ENCODE measurements around the gene C10orf95.
"Not testable (repeated sequence)": the region's sequence is repeated elsewhere in the genome, so short reads cannot be mapped to it uniquely, and the experiment has no call there.

The C10orf95 gene, protein sequence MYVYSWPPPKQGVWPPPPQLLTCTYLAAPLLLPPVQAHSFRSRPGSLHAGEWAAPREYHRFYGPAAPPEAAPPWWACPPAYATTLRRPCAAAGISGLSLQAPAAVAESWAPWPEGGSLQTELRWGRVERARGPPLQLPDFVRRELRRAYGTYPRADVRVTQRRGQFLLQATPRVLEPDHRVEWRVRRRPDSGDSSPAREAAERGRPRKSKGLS

DNA sequence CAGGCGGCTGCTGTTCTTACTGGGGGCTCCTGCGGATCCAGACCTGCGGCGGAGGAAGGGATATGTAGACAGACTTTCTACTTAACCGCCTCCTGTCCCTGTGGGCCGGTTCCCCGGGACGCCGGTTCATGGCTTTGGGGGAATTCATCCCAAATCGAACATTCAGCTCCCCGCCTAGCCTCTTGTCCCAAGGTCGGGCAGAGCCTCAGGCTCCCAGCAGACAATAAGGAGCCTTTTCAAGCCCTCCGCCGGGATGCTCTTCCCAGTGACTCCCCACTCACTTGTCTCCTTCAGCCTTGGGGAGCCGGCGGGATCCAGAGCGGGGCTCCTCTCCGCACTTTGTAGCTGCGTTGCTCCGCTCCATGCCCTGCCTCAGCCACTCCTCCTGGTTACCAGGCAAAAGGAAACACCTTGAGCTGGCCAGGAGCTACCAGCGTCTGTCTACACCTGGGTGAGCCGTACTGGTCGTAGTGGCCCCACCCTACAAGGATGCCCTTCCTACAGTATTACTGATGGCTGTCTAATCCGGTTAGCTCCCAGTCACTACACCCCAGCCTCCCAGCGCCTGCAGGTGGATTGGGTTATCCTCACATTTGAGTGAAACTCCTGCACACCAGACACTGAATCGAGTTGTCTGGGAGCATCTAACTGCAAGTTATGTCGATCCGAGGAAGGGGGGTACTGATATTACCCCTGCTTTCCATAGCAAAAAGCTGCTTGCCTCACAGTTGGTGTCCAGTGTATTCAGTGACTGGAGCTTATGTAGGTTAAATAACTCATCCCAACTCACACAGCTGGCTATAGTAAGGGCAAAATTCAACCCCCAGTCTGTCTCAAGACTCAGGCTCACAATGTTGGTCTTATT, at the start of gene C10orf95:
Gene C10orf95 (minus strand): TSS at position 439 of the 865 bp plus-strand sequence. CDS start 450 bp downstream, outside the sequence.
- no peak for DNase-seq (ENCODE audit: low read depth, low spot score)

DNA sequence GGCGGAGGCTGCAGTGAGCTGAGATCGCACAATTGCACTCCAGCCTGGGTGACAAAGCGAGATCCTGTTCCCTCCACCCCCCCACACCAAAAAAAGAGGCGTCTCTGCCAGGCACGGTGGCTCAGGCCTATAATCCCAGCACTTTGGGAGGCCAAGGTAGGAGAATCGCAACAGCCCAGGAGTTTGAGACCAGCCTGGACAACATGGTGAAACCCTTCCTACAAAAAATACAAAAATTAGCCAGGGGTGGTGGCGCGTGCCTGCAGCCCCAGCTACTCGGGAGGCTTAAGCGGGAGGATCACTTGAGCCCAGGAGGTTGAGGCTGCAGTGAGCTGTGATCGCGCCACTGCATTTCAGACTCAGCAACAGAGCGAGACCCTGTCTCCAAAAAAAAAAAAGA, 49.3 kb upstream of the C10orf95 start:
- DNase-seq (ENCODE audit: low read depth, low spot score), result not testable (repeated sequence)

DNA sequence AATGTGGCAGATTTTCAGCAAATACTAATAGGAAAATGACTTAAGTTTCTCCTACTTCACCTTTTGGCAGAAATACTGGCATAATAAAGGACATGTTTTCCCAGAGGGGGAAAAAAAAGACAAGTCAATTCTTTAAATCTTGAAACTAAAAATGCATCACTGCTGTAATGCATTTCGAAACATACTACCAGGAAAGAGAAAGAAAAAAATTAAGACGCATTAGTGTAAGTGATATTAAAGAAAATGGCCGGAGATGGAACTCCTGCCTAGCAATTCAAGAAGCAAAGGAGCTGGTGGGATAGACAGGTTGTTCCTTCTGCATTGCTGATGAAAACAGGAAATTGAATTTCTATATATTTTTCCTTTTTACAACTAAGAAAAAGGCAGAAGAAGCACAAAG, 48.0 kb upstream of the C10orf95 start:
- no peak for DNase-seq (ENCODE audit: low read depth, low spot score)

DNA sequence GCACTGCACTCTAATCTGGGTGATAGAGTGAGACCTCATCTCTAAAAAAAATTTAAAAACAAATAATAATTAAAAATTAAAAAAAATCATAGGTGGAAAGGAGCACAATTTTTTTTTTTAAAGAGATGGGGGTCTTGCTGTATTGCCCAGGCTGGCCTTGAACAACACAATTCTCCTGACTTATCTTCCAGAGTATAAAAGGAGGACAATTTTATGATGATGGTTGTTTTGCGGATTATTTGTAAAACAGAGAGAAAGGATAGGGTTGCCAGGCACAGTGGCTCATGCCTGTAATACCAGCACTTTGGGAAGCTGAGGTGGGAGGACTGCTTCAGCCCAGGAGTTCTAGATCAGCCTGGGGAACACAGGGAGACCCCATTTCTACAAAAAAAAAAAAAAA, 46.2 kb upstream of the C10orf95 start:
- no peak for DNase-seq (ENCODE audit: low read depth, low spot score)

DNA sequence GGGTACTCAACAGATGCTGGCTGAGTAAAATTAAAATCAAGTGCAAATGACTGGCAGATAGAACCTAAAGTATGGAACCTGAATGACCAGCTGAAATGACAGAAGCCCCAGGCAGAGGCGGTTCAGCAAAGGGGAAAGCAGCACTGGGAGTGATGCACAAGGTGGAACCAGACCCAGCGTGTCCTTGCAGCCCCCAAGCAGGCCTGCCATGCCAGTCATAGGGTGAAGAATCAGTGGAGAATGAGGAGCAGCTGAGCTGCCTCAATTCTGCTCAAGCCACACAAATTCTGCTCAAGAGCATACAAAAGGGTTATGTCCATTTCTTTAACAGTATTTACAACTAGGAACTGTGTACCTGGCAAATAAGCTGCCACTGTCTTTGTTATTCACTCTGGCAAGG, 42.4 kb upstream of the C10orf95 start:
- no peak for DNase-seq (ENCODE audit: low read depth, low spot score)

DNA sequence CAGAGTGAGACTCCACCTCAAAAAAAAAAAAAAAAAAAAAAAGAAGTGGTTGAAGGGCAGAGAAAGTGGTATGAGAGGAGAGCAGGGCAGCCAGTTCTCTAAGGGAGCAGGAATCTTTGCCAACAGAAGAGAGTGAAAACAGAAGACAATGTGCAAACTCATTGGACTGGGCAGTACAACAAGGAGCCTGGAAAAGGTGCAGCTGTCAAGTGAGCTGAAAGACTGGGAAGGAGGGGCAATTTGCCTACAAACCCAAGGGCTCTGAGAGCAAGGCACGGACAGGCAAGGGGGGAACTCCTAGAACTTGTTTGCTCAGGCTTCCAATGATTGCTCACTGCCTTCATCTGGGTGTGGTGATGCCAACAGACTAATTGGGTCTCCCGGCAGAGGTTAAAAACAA, 41.6 kb upstream of the C10orf95 start:
- DNase-seq (ENCODE audit: low read depth, low spot score), result peak; percentile 14

DNA sequence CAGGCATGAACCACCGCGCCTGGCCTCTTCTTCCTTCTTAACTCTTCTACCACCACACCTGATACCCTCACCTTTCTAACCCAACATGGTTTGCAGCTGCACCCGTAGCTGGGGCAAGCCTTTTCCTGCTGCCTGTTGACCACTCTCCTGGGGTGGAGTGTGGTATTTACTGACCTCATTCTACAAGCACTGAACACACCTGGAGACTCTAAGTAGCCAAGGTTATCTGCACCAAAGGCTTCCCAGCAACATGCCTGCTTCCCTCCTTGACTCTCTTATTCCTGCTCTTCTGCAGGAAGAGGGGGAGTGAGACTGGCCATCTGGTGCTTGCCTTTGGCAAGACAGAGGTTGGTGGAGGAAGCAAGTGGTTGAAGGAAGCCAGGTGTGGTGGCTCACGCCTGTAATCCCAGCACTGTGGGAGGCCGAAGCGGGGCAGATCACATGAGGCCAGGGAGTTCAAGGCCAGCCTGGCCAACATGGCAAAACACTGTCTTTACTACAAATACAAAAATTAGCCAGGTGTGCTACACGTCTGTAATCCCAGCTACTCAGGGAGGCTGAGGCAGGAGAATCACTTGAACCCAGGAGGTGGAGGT, 41.1 kb upstream of the C10orf95 start:
- DNase-seq (ENCODE audit: low read depth, low spot score), result no peak

DNA sequence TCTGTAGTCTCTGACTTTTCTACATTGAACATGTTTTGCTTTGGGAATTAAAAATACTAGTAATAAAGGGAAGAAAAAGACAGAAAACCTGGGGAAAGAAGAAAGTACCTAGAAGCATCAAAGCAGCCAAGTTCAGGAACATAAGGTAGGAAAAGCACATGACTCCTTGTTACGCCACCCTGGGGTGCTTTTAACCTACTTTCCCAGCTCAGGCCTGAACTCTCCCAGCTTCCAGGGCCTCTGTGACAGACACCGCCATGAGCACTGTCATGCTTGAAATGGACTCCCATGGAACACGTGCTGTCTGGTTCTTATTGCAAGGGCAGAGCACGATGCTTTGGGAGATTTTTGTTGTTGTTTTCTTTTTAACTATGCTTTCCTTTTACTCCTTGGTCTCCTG, 39.8 kb upstream of the C10orf95 start:
- DNase-seq (ENCODE audit: low read depth, low spot score), result no peak

DNA sequence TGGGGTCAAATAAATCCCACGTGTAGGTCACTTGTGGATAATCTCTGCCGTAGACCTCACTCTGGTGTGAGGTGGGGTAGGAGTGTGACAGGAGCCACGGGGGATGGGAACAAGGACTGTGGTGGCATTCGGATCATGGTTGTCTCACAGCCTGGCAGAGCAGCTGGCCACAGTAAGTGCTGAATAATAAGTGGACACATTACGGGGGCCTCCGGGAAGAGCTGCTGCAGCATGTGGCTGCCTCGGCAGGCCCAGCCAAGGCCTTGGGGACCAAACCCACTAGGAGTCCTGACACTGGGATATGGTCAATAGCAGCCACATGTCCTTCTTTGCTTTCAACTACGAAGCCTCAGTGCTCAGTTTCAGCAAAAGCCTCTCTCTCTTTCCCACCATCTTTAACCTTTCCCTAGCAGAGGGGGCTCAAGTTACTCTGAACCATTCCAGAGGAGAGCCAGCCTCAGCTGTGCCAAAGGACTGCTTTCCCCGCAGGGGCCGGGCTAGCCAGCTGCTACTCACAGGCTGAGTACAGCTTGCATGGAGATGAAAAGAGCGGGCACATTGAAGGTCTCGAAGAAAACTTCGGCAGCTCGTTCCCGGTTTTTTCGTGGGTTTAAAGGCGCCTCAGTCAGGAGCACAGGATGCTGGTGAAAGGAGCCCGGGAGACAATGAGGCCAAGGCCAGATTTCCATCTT, 33.9 kb upstream of the C10orf95 start:
- no peak for DNase-seq (ENCODE audit: low read depth, low spot score)

DNA sequence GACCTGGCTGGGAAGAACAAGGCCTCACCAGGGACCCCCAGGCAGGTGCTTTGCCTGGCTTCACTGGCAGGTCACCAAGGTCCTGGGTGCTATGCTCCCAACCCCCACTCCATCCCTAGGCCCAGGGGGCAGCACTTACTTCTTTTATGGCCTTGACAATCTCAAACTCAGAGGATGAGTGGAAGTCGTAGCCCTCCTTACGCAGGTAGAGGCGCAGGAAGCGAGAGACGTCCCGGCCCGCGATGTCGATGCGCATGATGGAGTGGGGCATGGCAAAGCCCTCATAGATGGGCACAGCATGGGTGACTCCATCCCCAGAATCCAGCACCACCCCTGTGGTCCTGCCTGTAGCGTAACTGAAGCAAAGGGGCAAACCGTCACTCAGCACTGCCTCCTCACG, 32.7 kb upstream of the C10orf95 start:
- DNase-seq (ENCODE audit: low read depth, low spot score), result no peak

DNA sequence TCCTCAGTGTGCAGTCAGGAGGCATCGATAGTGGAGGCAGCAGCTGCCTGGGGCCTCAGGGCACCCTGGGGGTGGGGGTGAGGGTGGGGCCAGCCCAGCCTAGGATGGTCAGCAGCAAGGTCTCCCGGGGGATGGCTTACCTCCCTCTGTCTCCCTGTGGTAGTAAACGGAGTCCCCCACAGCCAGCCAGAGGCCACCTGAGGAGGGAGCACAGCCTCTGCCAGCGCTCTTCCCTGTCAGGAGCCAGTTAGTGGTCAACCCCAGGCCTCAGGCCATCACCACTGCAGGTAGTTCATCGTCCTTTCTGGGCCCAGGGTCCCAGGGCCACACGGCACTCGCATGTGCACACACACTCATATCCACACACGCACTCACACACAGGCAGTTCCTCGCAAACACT, 29.1 kb upstream of the C10orf95 start:
- no peak for DNase-seq (ENCODE audit: low read depth, low spot score)

DNA sequence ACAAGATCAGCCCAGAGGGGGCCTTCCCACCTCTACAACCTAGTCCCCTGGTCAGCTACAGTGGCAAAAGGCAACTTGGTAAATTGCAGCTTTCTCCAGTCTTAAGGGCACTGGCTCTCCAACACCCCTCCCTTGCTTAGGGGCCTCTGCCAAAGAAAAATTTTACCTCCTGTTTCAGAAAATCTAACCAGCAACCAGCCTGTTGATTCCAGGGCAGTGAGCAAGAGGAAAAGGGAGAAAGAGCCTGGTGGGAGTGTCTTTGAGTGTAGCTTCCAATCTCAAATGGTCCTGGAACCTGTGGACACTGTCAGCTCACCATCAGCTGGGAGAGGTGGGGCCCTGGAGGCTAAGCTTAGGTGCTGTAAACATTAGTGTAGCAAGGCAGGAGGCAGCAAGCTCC, 28.3 kb upstream of the C10orf95 start:
- no peak for DNase-seq (ENCODE audit: low read depth, low spot score)

DNA sequence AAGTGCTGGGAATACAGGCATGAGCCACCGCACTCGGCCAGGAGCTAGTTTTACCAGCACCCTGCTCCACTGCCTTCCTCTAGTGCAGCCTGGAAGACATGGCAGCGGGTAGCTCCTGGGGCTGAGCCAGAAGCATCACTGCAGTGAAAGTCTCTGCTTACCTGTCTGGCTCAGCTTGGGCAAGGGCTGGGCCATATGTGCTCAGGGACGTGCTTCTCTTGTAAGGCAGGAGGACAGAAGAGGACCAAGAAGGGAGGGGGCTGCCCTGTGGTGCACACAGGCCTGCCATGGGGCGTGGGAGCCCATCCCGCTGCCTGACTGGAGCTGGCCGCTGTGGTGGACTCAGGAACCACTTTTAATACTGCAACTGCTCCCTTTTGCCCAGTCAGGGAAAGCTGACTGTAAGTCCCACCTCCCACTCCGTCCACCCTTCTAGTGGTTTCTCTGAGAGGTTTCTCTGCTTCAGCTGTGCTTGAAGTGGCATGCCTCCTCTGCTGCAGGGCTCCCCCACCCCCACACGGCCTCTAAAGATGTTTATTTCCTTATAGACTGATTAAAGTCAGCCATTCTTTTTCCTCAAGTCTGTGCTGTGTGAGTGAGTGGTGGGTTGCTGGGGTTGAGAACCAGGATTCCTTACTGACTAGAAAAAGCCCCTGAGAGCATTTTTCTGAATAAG, 25.3 kb upstream of the C10orf95 start:
- peak; percentile 30 for DNase-seq (ENCODE audit: low read depth, low spot score)

DNA sequence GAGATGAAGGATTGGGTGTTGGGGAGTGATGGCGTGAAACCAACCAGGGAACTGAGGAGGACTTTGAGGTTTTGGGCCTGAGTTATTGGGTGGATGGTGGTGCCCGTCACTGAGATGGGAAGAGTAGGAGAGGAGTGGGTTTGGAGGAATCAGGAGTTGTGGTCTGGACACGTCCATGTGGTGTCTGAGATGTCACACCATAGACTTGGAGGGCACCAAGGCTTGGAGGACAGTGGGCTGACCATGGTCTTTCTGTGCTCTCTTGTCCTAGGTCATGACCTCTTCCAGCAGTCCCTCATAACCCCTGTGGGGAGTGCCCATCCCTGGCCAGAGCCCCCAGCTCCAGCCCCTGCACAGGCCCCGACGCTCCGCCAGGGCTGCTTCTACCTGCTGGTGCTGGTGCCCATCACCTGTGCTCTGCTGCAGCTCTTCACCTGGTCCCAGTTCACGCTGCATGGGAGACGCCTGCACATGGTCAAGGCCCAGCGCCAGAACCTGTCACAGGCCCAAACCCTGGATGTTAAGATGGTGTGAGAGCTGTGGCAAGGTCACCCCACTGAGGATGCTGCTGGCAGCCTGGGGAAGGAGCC, 24.2 kb upstream of the C10orf95 start:
- DNase-seq (ENCODE audit: low read depth, low spot score), result no peak

DNA sequence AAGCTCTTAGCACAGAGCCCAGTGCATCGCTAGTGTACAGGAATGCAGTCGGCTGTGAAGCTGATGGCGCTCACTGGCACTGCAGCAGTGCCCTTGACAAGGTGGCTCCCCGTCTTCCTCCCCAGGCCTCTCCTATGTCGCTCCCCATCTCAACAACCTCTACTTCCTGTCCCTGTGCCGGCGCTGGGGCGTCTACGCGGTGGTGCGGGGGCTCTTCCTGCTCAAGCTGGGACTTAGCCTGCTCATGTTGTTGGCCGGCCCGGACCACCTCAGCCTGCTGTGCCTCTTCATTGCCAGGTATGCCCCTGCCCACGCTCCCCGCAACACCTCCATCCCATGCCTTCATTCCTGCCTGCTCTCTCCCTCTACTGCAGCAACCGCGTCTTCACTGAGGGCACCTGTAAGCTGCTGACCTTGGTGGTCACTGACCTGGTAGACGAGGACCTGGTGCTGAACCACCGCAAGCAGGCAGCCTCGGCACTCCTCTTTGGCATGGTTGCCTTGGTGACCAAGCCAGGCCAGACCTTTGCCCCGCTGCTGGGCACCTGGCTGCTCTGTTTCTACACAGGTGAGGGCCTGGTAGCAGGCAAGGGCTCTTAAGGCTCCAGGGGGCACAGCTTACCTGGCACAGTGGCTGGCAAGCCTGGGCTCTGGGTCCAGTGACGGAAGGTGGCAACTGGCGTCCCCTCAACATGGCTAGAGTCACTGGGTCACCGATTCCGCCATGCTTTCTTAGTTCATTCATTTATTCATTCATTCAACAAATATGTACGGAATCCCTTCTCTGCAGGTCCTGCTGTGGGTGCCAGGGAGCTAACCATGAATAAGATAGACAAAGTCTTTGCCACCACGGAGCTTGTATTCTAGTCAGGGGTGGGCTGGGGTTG, 22.3 kb upstream of the C10orf95 start:
- DNase-seq (ENCODE audit: low read depth, low spot score), result no peak

DNA sequence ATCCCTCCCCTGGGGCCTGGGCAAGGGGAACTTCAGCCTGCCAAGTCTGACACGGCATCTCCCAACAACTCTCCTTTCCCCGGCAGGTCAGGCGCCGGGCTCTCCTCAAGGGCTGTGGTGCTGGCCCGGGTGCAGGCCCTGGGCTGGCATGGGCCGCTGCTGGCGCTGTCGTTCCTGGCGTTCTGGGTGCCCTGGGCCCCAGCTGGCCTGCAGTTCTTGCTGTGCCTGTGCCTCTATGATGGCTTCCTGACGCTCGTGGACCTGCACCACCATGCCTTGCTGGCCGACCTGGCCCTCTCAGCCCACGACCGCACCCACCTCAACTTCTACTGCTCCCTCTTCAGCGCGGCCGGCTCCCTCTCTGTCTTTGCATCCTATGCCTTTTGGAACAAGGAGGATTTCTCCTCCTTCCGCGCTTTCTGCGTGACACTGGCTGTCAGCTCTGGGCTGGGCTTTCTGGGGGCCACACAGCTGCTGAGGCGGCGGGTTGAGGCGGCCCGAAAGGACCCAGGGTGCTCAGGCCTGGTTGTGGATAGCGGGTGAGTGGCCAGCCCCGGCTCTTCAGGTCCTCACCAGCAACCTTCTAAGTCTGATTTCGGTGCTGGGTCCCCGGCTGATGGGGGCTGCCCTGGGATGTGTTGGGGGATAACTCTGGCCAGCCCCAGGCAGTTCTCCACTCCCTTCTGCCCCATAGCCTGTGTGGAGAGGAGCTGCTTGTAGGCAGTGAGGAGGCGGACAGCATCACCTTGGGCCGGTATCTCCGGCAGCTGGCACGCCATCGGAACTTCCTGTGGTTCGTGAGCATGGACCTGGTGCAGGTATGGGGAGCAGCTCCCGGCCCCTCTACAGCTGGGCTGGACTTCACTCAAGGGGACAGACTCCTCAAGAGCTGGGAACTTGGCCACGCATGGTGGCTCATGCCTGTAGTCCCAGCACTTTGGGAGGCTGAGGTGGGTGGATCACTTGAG, 19.5 kb upstream of the C10orf95 start:
- DNase-seq (ENCODE audit: low read depth, low spot score), result no peak

DNA sequence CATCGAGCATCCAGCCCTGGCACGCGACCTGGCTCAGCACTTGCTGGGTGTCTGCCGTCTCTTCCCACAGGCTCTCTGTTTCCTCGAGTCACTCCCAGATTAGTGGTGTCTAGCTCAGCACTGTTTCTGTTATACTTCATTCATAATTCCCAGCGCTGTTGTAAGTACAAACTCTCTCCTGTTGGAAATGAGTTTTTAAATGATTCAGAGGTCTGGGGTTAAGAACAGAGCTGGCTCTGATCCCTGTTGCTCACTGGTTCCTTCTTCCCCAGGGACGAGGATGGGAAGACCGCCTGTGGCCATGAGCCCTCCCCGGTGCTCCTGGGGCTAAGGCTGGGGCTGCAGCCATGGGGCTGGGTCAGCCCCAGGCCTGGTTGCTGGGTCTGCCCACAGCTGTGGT, 17.3 kb upstream of the C10orf95 start:
- DNase-seq (ENCODE audit: low read depth, low spot score), result no peak

DNA sequence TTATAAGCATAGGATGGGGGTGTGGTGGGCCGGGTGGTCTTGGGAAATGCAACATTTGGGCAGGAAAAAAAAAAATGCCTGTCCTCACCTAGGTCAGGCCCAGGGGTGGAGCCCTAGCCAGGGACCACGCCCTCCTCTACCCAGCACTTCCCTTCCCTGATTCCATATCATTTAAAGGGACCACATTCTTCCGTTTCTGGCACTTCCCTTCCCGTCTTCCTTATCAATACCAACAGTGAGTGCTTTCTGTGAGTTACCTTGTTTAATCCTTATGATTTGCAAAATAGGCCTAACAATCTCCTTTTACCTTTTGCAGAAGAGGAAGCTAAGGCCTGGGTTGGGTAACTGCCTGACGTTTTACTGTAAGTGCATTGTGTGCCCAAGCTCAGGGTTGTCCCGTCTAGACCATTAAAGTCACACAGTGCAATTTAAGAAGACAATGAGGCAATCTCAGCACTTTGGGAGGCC, 16.7 kb upstream of the C10orf95 start:
- no peak for DNase-seq (ENCODE audit: low read depth, low spot score)

DNA sequence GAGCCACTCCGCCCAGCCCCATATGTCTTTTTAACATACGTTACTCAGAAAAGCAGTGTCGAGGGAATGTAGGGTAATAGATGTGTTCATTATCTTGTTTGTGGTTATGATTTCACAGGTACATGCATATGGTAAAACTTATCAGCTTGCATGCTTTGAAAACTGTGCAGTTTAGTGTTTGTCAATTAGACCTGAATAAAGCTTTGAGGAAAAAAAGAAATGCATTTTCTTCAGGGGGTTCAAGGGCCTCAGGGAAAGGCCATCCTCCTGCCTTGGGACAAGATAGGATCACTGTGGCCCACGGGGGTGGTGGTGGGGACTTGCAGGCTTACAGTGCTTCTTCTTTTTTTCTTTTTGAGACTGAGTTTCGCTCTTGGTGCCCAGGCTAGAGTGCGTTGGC, 16.0 kb upstream of the C10orf95 start:
- DNase-seq (ENCODE audit: low read depth, low spot score), result no peak
